GM19324 (cell line): ENCODE results near the gene GPD1L.
"Not testable (repeated sequence)": the region's sequence is repeated elsewhere in the genome, so short reads cannot be mapped to it uniquely, and the experiment has no call there.

Experiments
- ATAC-seq: cut with Tn5 transposase; IDR thresholded peaks from one replicate; pipeline ENCODE4 v1.9.1; 2021; ENCODE audit warnings: mild to moderate bottlenecking, moderate library complexity; ENCODE audit not compliant: unreplicated experiment, low FRiP score

GPD1L gene

DNA sequence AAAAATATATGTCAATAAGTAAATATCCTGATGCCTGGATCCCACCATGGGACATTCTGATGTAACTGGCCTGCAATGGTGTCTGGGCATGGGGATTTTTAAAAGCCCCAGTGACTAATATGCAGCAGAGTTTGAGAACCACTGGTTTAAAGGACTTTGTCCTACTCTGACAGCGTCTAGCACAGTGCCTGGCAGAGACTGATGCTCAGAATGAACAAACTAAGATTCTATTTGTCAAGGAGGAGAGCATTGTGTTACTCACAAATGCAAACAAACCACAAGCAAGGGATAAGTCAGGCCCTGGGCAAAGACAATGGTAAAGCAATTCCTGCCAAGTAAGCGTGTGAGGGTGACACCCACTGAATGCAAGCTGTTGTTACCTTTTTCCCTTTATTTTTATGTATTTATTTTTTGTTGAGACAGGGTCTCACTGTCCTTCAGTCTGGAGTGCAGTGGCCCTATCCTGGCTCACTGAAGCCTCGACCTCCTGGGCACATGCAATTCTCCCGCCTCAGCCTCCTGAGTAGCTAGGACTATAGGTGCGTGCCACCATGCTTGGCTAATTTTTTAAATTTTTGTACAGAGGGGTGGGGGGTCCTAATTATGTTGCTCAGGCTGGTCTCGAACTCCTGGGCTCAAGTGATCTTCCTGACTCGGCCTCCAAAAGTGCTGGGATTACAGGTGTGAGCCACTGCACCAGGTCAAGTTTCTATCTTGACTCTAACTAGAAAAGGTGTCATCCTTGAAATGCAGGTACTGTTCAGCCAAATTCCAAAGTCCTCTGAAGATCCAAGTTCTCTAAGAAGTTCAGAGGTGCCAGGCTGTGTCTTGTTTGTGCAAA lies 909 bp upstream of the GPD1L start:
- ATAC-seq: no peak

DNA sequence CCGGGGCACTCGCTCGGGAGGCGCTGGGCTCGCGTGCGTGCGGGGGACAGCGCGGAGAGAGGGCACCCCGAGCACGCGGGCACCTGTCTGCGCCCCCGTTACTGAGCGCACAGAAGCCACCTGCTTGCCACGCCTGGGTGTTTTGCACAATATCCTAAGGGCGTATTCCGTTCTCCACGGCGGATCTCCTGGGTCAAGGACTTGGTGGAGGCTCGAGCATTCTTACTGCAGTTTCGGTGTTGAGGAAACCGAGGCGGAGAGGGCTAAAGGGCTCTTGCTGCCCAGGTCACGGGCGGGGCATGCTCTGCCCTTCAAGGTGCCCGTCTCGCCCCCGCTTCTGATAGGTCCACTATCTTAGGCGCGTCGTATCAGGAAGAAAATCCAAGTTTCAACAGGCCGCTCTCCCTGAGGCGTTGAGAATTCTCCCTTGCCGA lies 526 bp downstream of the GPD1L start:
- ATAC-seq: no peak

DNA sequence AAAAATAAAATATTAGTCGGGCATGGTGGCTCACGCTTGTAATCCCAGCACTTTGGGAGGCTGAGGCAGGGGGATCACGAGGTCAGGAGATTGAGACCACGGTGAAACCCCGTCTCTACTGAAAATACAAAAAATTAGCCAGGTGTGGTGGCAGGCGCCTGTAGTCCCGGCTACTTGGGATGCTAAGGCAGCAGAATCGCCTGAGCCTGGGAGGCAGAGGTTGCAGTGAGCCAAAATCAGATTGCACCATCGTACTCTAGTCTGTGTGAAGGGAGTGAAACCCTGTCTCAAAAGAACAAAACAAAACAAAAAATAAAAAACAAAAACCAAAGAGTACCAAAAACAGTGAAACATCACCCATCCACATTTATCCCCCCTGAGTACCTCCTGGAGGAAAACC lies 1.8 kb downstream of the GPD1L start:
- ATAC-seq: not testable (repeated sequence)

DNA sequence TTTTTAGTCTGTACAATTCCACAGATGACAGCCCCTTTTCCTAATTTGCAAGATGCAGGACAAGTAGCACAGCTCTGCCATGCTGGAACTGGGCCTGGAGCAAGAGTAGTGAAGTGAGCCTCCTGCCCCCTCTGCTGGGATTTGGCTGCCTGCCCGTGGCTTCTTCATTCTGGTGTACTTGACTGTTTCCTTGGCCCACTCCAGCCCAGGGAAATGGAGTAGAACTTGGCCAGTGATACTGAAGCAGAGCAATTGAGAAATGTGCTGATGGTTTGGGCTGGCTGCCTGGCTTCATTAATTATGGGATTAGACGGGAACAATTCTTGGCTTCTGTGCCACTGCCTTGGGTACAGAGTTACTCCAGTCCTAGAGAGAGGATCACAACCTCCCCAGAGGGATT lies 2.8 kb downstream of the GPD1L start:
- ATAC-seq: no peak

DNA sequence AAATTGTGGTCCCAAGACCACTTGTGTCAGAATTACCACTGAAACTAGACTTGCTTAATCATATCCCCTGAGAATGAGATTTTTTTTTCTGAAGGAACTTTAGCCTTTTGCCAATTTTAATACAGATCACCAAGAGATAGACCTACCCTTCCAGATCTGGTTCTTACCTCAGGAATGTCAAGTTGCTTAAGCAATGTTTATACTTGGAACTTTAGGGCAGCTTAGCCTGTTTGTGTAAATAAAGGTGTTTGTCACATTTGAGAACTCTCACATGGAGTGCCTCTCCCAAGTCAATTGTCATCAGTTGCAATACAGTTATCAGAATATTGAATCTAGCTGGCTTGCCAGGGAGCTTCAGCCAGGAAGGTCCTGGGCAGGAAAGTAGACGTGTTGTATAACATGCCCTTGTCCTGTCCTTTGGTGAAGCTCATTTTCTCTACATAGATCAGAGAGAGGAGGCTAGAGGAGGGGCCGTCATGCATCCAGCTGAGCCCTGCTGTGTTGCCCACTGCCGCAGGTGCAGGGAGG lies 3.9 kb downstream of the GPD1L start:
- ATAC-seq: no peak

DNA sequence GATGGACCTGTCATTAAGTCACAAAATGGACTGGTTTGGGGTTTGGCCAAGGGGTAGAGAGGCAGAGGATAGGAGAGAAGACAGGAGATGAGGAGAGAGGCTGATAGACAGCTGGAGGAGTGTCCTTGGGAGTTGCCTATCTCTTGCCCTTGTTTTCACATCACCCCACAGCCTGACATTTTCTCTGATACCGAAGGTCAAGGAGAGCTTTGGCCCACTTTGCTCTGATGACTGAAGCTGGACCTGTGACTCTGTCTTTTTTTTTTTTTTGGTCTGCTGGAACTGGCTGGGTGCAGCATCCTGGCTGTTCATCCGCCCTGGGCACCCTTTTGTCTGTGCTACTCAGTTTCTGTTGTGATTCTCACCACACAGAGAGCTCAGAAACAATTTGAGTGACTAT lies 5.1 kb downstream of the GPD1L start:
- no peak for ATAC-seq

DNA sequence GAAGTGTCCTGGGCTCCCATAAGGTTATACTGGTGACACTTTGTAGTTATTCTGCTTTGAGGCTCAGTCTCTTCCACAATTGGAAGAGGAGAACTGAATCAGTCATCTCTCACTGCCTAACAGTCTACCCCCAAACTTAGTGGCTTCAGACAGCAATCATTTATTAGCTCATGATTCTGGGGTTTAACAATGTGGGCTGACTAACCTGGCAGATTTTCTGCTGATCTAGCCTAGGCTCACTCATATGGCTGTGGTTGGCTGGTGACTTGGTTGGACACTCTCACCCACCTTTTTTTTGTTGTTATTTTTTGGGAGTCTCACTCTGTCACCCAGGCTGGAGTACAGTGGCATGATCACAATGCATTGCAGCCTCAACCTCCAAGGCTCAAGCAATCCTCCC lies 7.1 kb downstream of the GPD1L start:
- no peak for ATAC-seq

DNA sequence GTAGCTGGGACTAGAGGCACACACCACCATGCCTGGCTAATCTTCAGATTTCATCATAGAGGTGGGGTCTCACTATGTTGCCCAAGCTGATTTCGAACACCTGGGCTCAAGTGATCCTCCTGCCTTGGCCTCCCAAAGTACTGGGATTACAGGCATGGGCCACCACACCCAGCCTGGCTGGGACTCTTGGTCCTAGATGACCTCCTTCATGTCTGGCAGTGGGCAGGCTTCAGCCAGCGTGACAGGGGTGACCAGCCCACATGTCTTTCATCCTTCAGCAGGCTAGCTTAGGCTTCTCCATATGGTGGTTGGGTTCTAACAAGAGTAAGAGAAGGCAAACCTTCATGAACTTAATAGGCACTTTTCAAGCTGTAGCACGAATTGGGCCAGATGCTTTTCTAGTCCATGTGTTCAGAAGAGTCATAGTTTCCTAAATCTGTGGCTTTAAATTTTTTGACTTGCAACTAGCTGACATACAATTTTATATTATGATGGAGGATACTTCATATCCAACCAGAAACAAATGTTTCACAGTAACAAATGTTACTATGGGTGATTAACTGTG lies 7.6 kb downstream of the GPD1L start:
- no peak for ATAC-seq

DNA sequence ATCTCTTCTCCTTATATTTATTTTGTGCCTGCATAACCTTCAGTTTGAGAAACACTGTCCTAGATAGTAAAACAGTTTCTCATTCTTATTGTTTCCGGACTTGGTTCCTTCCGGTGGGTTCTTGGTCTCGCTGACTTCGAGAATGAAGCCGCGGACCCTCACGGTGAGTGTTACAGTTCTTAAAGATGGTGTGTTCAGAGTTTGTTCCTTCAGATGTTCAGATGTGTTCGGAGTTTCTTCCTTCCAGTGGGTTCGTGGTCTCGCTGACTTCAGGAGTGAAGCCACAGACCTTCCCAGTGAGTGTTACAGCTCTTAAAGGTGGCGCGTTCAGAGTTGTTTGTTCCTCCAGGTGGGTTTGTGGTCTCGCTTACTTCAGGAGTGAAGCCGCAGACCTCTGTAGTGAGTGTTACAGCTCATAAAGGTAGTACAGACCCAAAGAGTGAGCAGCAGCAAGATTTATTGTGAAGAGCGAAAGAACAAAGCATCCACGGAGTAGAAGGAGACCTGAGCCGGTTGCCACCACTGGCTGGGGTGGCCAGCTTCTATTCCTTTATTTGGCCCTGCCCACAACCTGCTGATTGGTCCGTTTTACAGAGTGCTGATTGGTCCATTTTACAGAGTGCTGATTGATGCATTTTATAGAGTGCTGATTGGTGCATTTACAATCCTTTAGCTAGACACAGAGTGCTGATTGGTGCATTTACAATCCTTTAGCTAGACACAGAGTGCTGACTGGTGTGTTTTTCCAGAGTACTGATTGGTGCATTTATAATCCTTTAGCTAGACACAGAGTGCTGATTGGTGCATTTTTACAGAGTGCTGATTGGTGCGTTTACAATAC lies 8.3 kb downstream of the GPD1L start:
- ATAC-seq: not testable (repeated sequence)

DNA sequence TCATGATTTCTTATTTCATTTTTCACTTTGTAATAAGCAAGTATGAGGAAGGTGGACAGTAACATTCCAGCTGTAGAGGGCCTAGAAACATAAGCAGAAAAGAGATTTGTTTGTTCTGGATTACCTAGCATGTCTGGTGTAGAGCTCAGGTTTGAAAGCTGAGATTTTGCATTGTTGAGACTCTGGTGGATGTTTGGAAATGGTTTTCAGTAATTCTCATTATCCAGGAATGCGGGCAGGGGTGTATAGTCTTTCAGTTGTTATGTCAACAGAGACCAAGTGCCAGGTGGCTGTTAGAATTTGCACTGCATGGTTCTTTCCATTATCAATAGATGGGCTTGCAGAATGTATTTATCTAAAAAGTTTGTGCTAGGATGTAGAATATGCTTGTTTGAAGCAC lies 10.9 kb downstream of the GPD1L start:
- ATAC-seq: no peak

DNA sequence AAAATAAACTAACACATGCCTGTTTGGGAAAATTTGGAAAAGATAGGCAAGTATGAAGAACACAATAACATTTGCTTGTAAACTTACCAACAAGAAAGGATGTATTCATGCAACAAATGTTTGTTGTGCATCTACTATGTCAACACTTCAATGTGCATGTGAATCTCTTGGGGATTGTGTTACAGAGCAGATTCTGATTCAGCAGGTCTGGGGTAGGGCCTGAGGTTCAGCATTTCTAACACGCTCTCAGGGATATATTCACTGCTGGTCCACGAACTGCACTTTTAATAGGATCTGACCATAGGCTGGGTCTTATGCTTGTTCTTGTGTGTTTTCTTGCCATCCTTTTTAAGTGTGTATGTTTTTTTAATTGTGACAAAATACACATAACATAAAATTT lies 11.8 kb downstream of the GPD1L start:
- no peak for ATAC-seq

DNA sequence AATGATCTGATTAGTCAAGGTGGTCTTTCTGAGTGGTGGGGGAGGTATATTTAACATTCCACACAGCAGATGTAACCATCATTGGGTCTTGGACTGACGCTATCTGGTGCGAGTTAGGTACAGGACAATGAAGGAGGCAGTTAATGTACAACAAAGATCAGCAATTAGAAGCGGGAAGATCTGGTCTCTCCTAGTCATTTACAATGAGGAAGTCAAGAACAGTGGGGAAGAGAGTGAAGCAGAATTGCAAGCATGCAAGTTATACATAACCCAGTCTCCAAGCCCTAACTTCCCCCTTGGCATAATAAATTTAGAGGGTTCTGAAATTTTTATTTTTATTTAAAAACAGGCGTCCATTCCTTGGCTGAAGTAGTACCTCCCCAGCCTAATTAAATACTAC lies 14.1 kb downstream of the GPD1L start:
- no peak for ATAC-seq

DNA sequence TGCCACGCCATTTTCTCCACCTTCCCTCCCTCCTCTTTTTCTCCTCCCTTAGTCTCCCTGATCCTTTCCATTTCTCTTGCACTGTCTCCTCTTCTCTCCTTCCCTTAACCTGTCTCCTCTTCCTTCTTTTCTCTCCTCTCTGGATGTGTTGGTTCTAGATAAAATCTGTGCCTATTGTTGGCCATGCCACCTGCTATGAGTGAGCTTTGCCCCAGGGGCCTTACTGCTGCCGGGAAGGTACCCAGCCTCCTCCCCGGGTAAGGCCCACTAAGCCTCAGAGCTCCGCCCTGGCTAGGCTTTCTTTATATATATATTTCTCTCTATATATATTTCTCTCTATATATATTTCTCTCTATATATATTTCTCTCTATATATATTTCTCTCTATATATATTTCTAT lies 14.7 kb downstream of the GPD1L start:
- no peak for ATAC-seq

DNA sequence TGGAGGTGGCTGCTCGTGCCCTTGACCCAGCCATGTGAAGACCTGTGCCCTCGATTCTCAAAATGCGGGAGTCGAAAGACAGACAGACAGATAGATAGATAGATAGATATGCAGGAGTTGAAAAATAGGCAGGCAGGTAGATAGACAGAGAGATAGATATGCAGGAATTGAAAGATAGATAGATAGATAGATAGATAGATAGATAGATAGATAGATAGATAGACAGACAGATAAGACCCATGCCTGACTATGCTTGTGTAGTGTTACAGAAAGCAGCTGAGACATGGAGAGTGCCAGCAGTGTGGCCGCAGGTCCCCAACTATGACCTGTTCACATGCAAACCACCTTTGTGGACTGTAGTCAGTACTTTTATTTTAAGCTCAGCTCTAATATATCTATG lies 17.2 kb downstream of the GPD1L start:
- no peak for ATAC-seq

DNA sequence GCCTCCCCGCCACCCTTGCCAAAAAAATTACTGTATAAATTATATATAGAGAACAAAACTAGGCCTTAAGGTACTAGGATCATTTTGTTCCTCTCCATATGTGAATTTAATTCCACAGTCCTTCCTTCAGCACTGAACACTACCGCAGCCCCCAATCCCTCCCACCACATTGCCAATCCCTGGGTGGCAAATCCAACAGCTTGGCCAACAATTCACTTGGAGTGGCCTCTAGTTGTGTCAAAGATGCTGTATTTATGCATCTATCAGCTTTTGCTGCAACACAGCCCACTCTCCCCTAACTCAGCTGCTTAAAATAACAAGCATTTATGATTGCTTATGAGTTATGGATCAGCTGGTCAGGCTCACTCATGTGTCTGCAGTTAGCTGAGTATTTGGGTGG lies 18.6 kb downstream of the GPD1L start:
- no peak for ATAC-seq

DNA sequence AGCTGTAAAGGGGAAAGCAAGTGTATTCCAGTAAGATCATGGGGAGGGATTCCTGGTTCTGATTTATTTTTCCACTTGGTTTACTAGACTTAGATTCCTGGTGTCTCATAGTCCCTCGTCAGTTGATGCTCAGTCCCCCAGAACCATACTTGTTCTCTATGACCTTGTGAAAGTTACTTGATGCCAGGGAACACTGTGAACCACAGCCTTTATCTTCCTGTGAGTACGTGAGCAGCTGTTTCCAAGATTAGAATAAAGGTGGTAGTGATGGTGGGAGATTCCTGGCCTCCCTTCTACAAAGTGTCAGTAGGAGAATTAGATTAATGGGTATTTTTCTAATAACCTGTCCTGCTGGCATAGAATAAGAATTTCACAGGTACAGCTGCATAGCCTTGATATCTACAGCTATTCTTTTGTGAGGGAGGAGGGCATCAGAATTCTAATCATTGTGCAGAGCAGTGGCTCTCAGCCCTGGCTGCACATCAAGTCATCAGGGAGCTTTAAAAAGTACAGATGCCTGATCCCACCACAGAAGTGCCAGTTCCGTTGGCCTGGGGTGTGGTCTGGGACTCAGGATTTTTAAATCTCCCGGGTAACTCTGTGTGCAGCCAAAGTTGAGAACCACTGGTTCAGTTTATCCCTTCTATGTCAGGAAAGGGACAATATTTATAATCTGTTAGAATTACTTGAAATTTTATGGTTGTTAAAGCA lies 20.0 kb downstream of the GPD1L start:
- no peak for ATAC-seq

DNA sequence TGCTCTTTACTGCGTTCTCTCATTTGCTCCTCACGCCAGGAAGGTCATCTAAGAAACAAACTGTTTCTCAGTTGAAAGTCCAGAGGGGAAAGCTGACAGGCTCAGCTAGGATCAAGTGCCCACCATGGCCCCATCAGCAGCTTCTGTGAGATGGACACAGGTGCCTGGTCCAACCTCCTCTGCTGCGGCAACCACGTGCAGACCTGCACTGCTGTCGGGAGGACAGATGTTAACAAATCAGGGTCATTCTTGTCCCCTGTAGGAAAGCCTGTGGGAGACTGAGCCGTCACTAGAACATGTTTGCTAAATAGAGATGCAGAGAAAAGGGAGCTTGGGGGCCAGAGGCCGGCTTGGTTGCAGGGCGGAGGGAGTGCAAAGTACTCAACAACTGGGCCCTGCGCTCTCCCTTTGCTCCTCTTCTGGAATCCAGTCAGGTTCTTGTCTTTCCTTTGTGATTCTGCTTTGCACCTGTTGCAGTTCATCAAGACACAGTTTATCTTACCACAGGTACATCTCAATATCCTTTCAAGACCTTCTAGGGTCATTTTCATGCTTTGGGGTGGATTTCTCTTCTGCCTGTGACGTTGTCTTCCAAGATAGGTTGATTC lies 20.9 kb downstream of the GPD1L start:
- no peak for ATAC-seq

DNA sequence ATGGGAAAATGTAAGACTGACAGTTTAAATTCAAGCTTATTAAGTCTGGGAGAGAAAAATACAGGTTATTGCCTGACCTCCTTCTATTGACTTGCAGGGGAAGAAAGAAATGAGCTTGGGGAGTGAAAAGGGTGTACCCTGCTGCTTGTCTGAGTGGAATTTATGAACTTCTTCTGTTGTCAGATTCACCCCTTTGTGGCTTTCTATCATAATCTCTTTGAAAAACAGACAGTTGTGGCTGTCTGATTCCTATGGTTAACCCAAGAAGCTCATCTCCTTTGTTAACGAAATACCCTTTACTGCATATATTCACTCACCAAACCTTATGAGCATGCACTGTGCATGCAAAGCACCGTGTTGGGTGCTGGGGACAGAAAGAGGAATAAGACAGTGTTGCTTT lies 22.5 kb downstream of the GPD1L start:
- no peak for ATAC-seq

DNA sequence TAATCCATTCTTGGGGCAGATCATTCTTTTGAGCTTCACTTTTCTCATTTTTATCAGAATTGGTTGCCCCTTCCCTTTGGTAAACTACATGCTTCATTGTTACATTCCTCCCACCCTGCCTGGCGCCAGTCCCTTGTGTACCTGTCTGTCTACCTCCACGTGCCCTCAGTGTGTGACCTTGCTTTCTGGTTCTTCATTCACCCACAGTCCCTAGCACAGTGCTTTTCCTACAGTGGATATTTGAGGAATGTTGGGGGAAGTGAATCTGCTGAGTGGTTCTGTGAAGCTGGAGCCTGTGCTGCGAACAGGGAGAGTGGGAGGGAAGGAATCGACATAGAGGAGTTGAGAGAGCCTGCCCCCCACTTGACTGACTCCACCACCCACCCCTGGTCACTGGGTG lies 23.4 kb downstream of the GPD1L start:
- no peak for ATAC-seq

DNA sequence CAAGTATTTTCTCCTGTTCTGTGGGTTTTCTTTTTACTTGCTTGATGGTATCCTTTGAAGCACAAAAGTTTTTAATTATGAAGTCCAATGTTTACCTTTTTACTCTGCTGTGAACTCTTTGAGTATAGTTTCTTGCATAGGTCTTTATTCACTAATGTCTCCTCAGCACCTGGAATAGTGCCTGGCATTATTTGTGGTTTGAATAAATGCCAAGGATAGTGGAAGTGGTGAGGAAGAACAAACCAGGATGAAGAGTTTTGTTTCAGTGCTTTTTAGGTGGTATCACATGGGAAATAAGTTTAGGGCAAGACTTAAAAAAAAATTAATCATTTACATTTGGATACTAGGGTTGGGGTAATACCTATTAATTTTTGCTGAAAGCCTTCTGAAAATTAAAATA lies 25.7 kb downstream of the GPD1L start:
- ATAC-seq: no peak
